ENCODE results near the gene FEM1A. TPM values are rescaled to one million over a fixed set of nuclear protein-coding genes. Genes with fewer than 3 reads are reported as not detected.

The FEM1A gene
- total RNA-seq, 1 experiment from 2014 or later, result 13.4 TPM

GRCh38 chr19:4815426-4816201 is 24.1 kb downstream of the FEM1A start:
- H3K27me3 Mint-ChIP-seq (ENCODE audit: insufficient read depth, unreplicated experiment), result no peaks in the 10 kb centered on the region
- H3K9me3 Mint-ChIP-seq (ENCODE audit: unreplicated experiment), result peaks cover 11% of the 10 kb centered on the region
- H3K4me1 Mint-ChIP-seq (ENCODE audit: low read depth, unreplicated experiment), result peaks cover 9% of the 10 kb centered on the region
- no peaks in the 10 kb centered on the region; the same call in 1 of the 2 replicates for H3K36me3 ChIP-seq (ENCODE audit: control insufficient read depth, insufficient read depth, low read length)
- peak overlapping the region; percentile 39 for H3K27ac Mint-ChIP-seq (ENCODE audit: unreplicated experiment)
- peak overlapping the region; percentile 80 for H3K4me3 Mint-ChIP-seq (ENCODE audit: unreplicated experiment)
- H3K4me1 ChIP-seq, result peaks cover 3% of the 10 kb centered on the region; the same call in 1 of the 2 replicates
- ChIA-PET CTCF (no interaction called here), POLR2A (interaction anchor here (0.6 kb wide), 2 partner anchors 10 to 1875 kb away, joined by 3 to 5 read pairs; no protein-coding TSS in a partner anchor)
- peak; percentile 89 to 94 for DNase-seq
- H3K9me3 ChIP-seq, result no peaks in the 10 kb centered on the region
- intact Hi-C loops (cut with micrococcal nuclease; ENCODE audit: unreplicated experiment), result no loop called here
- no peak for TF ChIP-seq CTCF (IDR thresholded peaks at IDR 0.05; ENCODE audit: insufficient read depth in 1 of 2, low read depth in 1 of 2, low read length in 1 of 2, severe bottlenecking in 1 of 2, unreplicated experiment in 1 of 2)
- H3K27me3 ChIP-seq (replicated peaks; ENCODE audit: control insufficient read depth, insufficient read depth, low read length), result no peaks in the 10 kb centered on the region
- BruUV-seq (replicated peaks), result no TSS peak
- H3K4me3 ChIP-seq (ENCODE audit: low read depth, low read length), result peak overlapping the region; percentile 44
- H3K36me3 Mint-ChIP-seq (ENCODE audit: insufficient read depth, unreplicated experiment), result peaks cover 19% of the 10 kb centered on the region

GRCh38 chr19:4816202-4816949 is 24.8 kb downstream of the FEM1A start:
- peaks cover 11% of the 10 kb centered on the region for H3K9me3 Mint-ChIP-seq (ENCODE audit: unreplicated experiment)
- H3K4me3 Mint-ChIP-seq (ENCODE audit: unreplicated experiment), result no peak overlapping the region
- no peak for TF ChIP-seq CTCF (IDR thresholded peaks at IDR 0.05; ENCODE audit: insufficient read depth in 1 of 2, low read depth in 1 of 2, low read length in 1 of 2, severe bottlenecking in 1 of 2, unreplicated experiment in 1 of 2)
- no peak for DNase-seq
- H3K4me3 ChIP-seq (ENCODE audit: low read depth, low read length), result no peak overlapping the region
- intact Hi-C loops (cut with micrococcal nuclease; ENCODE audit: unreplicated experiment), result no loop called here
- POLR2A ChIA-PET, result interaction anchor here (0.5 to 0.6 kb wide), 2 partner anchors 51 to 96 kb away, joined by 3 to 7 read pairs; partner anchors contain the start of gene PLIN3
- H3K36me3 Mint-ChIP-seq (ENCODE audit: insufficient read depth, unreplicated experiment), result peaks cover 19% of the 10 kb centered on the region
- H3K27me3 ChIP-seq (replicated peaks; ENCODE audit: control insufficient read depth, insufficient read depth, low read length), result no peaks in the 10 kb centered on the region
- H3K4me1 Mint-ChIP-seq (ENCODE audit: low read depth, unreplicated experiment), result peaks cover 9% of the 10 kb centered on the region
- H3K9me3 ChIP-seq, result no peaks in the 10 kb centered on the region
- H3K27me3 Mint-ChIP-seq (ENCODE audit: insufficient read depth, unreplicated experiment), result no peaks in the 10 kb centered on the region
- CTCF ChIA-PET, result interaction anchor here (1.2 kb wide), 1 partner anchor 25 kb away, joined by 3 read pairs; the partner anchor contains the start of gene FEM1A
- peaks cover 3% of the 10 kb centered on the region; the same call in 1 of the 2 replicates for H3K4me1 ChIP-seq
- no peaks in the 10 kb centered on the region; the same call in 1 of the 2 replicates for H3K36me3 ChIP-seq (ENCODE audit: control insufficient read depth, insufficient read depth, low read length)
- no peak overlapping the region for H3K27ac Mint-ChIP-seq (ENCODE audit: unreplicated experiment)
- TSS peak; percentile 42 for BruUV-seq (replicated peaks)

GRCh38 chr19:4816950-4817278 is 25.4 kb downstream of the FEM1A start:
- CTCF ChIA-PET, result interaction anchor here (1.2 kb wide), 1 partner anchor 26 kb away, joined by 3 read pairs; the partner anchor contains the start of gene FEM1A
- H3K36me3 ChIP-seq (ENCODE audit: control insufficient read depth, insufficient read depth, low read length), result no peaks in the 10 kb centered on the region; the same call in 1 of the 2 replicates

More at GRCh38 chr19:4816950-4817278, 25.4 kb downstream of the FEM1A start:
- Mint-ChIP-seq H3K27ac (ENCODE audit: unreplicated experiment) (no peak overlapping the region), H3K9me3 (ENCODE audit: unreplicated experiment) (peaks cover 11% of the 10 kb centered on the region), H3K4me3 (ENCODE audit: unreplicated experiment) (no peak overlapping the region), H3K27me3 (ENCODE audit: insufficient read depth, unreplicated experiment) (no peaks in the 10 kb centered on the region), H3K36me3 (ENCODE audit: insufficient read depth, unreplicated experiment) (peaks cover 19% of the 10 kb centered on the region), H3K4me1 (ENCODE audit: low read depth, unreplicated experiment) (peaks cover 9% of the 10 kb centered on the region)
- TF ChIP-seq CTCF (IDR thresholded peaks at IDR 0.05; ENCODE audit: insufficient read depth in 1 of 2, low read depth in 1 of 2, low read length in 1 of 2, severe bottlenecking in 1 of 2, unreplicated experiment in 1 of 2), result no peak
- H3K4me3 ChIP-seq (ENCODE audit: low read depth, low read length), result no peak overlapping the region
- BruUV-seq (replicated peaks), result no TSS peak
- no peaks in the 10 kb centered on the region for H3K27me3 ChIP-seq (replicated peaks; ENCODE audit: control insufficient read depth, insufficient read depth, low read length)
- H3K9me3 ChIP-seq, result no peaks in the 10 kb centered on the region
- peaks cover 3% of the 10 kb centered on the region; the same call in 1 of the 2 replicates for H3K4me1 ChIP-seq
- intact Hi-C loops (cut with micrococcal nuclease; ENCODE audit: unreplicated experiment), result no loop called here
- POLR2A ChIA-PET, result interaction anchor here (0.6 kb wide), 1 partner anchor 95 kb away, joined by 7 read pairs; no protein-coding TSS in a partner anchor
- DNase-seq, result no peak
